HG03520 (cell line): ENCODE data around the gene KRTAP12-4.
"Not testable (repeated sequence)": the region's sequence is repeated elsewhere in the genome, so short reads cannot be mapped to it uniquely, and the experiment has no call there.

Source experiments
- ATAC-seq: cut with Tn5 transposase; IDR thresholded peaks from one replicate; pipeline ENCODE4 v1.9.1; 2021; ENCODE audit warnings: mild to moderate bottlenecking, moderate library complexity; ENCODE audit not compliant: unreplicated experiment

KRTAP12-4 gene

GRCh38 chr21:44613386-44614155 lies 40.9 kb downstream of the KRTAP12-4 start:
- no peak for ATAC-seq

GRCh38 chr21:44612669-44613229 lies 41.7 kb downstream of the KRTAP12-4 start:
- ATAC-seq, result no peak

- no peak for ATAC-seq
Observed at GRCh38 chr21:44612029-44612486, 42.4 kb downstream of the KRTAP12-4 start, which contains the start of gene KRTAP10-8. TSS of gene KRTAP10-8 (plus strand) at chr21:44612079. CDS start at chr21:44612101, 22 bp downstream.

GRCh38 chr21:44611551-44611950 lies 42.9 kb downstream of the KRTAP12-4 start:
- ATAC-seq, result no peak

- not testable (repeated sequence) for ATAC-seq
Observed at GRCh38 chr21:44610157-44610843, 44.2 kb downstream of the KRTAP12-4 start.

GRCh38 chr21:44609193-44609592 lies 45.3 kb downstream of the KRTAP12-4 start:
- no peak for ATAC-seq

- ATAC-seq, result no peak
Observed at GRCh38 chr21:44606495-44606894, 48.0 kb downstream of the KRTAP12-4 start.
